ENCODE data around the gene PGR.

Gene PGR

GRCh38 chr11:101129203-101129943, at the start of gene PGR:
TSS of gene PGR (minus strand) at chr11:101129813. CDS start at chr11:101129070, 743 bp downstream.
- no peak for DNase-seq

GRCh38 chr11:101176381-101176780, 46.8 kb upstream of the PGR start:
- no peak for DNase-seq

DNA sequence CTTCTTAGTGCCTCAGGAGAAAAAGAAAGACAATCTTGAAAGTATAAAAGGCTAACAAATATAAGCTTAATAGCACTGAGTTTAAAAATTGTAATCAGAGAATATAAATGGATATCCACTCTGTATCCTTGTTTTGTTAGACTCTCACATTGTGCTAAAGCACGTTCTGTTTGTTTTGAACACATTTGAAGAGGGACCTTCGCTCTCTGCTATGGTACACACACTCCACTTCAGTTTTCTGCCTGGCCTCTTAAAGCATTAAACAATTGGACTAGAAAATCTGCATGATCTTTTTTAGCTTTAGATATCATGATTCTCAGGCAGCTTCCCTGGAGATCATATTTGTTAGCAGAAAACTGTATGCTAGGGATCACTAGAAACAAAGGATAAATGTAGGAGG, 40.3 kb upstream of the PGR start:
- no peak for DNase-seq

DNA sequence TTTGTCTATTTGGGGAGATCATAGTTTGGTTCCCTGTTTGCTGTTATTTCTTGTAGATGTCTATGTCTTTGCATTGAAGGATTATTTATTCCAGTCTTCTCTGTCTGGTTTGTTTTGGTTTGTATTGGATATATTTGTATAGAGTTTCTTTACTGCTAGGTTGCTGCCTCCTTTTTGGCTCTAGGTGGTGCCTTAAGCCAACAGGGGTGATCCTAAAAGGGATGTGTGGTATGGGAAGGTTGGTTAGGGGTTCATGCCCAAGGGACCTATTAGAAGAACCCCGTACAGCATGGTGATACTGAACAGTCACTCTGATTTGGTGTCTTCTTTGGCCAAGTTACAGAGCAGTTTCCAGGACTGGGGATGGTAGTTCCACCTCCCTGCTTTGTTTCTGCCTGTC, 36.4 kb upstream of the PGR start:
- DNase-seq: no peak

DNA sequence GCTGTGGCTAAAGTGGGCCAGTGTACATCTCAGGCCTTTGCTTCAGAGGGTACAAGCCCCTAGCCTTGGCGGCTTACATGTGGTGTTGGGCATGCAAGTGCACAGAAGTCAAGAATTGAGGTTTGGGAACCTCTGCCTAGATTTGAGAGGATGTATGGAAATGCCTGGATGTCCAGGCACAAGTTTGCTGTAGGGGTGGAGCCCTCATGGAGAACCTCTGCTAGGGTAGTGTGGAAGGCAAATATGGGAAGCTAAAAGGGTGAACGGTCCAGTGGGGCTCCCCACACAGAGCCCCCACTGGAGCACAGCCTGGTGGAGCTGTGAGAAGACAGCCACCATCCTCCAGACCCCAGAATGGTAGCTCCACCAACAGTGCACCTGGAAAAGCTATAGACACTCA, 28.5 kb upstream of the PGR start:
- no peak for DNase-seq

- no peak for DNase-seq
These were observed 8.8 kb upstream of the PGR start for GRCh38 chr11:101138245-101138930.

DNA sequence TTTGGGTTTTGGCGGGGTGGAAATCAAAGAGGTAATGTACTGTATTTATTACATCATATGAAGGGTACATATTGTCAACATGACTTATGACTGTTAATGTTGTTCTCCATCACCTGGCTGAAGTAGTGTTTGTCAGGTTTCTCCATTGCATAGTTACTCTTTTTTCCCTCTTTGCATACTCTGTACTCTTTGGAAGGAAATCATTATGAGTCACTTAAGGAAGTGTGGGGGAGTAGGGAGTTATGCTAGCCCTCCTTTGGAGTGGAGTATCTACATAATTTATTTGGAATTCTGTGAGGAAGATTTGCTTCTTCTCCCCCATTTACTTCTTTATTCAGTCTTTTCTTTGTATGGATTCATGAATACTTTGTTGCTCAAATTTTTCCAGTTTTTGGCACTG, 3.6 kb upstream of the PGR start:
- no peak for DNase-seq

- DNase-seq: no peak
These were observed 926 bp downstream of the PGR start for GRCh38 chr11:101128571-101129202.

GRCh38 chr11:101127699-101128570, 1.7 kb downstream of the PGR start:
- DNase-seq: no peak

DNA sequence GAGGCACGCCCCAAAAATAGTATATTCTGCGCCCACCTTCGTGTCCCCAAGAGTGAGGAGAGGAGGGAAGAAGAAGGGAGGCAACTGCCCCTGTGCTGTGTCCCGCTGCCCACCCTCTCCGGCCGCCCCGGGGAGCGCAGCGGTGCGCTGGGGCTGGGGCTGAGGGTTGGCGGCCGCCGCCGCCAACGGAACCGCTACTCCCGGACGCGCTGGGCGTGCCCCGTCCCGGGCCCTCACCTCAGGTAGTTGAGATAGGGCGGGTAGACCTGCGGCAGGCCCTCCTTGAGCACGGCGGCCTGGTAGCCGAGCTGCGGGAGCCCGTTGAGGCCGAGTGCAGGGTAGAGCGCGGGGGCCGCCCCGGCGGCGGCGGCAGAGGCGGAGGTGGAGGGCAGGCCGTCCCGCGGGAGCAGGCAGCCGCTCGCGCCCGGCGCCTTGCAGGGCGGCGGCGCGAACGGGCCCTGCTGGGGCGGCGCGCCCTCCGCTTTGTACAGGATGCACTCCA, 2.4 kb downstream of the PGR start:
- no peak for DNase-seq

DNA sequence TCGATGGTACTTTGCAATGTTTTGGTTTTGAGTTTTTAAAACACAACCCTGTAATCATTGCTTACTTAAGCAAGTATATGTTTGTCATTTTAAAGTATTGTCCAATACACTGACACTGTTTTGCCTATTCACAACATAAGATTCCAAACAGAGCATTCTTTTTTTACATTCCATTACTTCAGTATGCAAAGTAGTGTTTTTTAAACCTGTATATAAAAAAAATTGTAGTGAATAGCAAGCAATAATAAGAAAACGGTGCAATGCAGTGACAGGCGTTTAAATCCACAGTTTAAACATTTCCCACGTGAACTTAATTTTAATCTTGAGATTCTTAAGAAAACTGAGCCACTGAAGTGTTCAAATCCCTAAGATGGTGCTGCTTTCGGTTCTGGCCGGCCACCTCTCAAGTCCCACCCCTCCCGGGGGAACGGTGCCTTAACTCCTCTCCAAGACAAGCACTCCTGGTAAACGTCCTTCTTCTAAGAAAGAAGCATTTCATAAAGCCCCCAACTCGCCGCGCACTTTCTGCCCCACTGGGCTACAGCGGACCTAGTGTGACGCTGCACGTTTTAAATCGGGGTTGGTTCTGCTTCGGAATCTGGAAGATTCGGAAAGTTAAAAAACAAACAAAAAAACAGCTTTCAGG, 2.9 kb downstream of the PGR start:
- DNase-seq: no peak

DNA sequence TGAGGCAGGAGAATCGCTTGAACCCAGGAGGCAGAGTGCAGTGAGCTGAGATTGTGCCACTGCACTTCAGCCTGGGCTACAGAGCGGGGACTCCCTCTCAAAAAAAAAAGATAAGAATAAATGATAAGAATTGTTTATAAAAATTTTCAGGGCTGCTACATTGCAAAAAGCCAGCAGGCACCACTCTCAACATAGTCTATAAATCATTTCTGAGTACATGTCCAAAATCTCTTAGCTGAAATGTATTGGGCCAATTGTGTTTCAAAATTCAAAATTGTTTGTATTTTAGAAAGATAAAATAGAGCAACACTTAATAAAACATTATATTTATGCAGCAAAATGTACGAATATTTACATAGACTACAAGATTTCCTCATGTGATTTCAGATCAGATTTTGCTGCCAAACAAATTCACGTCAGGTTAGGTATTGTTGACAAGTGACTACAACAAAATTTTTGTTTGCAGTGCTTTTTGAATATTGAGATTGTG, 13.9 kb downstream of the PGR start:
- DNase-seq: no peak

DNA sequence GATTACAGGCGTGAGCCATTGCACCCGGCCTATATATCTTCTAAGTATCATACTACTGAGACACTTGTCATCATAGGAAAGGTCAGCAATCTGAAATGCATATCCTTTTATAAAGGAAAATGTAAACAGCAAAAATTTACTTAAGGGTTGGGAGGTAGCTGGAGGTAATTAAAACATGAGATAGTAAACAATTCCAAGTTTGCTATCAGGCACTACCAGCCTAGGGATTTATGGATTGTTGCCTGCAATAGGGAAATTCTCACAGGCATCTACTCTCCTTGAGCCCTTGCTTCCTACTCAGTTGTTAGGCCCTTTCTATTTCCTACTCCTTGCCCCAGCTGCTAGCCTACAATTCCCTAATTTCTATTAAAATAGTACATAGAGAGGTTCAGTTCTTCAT, 16.1 kb downstream of the PGR start:
- DNase-seq: no peak

DNA sequence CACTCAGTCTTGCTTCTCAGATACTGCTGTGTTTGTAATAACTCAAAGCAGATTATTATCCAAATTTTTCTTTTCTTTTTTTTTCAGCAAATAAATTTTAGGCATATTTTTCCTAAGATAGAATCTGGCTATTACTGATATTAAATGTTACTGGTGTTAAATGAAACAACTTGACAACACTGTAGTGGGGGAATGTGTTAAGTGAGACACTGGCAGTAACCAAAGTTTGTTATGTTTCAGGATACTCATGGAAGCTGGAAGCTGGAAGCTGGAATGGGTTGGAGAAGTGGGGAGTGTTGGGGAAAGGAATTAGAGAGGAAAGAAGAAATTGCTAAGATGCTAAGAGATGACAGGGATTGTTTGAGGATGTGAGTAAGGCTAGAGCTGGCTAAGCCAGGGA, 24.9 kb downstream of the PGR start:
- no peak for DNase-seq

- DNase-seq: no peak
These were observed 26.2 kb downstream of the PGR start for GRCh38 chr11:101103433-101103832.

- DNase-seq: no peak
These were observed 29.0 kb downstream of the PGR start for GRCh38 chr11:101100601-101101000.

DNA sequence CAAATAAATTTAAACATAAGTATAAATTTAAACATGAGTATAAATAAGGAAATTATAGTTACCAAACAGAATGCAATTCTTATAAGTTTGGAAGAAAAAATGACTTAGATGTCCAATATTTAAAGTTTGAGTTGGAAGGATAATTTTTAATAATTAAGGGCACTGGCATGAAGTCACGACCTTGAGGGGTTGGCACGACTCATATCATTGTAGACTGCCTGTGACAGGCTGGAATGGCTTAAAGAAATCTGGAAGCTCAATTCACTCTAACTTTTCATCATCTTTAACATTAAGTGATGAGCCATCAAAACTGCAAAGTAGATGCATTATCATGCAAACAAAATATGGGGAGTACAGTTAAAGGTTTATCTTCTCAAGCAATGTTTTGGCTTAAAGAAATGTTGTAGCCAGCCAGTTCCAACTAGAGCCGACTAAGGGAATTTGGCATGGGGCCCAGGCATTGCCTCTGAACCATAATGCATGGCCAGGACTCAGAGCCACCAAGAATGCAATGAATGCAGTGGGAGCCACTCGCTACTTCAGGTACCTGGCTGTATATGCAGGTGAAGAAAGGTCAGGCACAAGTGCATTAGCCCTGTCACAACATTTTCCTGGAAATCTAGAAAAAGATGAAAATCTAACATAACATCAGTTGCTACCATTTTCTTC, 33.4 kb downstream of the PGR start:
- no peak for DNase-seq

DNA sequence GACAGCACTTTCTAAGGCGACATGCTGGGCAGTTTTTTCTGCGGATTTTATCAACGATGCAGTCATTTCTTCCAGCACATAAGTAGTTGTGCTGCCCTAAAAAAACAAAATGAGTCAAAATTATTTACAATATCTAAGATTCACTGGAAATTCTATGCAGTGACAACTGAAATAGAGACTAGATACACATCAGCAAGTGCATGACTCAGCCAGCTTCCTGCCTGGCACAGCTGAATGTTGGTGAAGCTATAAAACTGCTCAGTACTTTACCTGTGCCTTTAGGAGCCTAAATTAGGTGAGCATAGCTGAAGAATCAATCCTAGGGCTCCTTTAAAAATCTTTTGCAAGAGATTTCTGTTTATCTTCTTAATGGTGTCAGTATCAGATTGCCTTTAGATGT, 37.8 kb downstream of the PGR start:
- no peak for DNase-seq

DNA sequence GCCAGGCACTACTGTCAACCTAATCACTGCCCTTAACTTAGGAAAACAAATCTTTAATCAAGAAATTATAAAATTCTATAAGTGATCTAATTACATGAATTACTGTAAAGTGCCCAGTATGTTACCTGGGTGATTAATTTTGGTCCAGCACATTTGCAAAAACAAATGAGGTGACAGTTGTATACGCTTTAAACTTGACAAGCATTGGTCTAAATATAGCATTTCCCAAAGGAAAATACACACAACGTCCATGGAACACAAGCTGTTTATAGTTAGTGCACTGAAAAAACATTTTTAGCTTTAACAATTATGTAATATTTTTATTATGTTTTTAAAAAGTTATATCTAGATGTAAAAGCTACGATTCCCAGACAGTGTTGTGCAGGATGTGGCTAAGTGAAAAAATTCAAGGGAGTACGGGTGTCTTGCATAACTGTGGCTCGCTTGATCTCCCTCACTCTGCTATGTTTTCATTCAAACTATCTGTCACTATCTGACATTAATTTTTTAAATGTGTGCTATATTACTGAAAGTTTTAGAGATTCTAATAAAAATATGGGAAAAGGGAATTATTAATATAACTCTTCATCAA, 38.8 kb downstream of the PGR start:
- no peak for DNase-seq

DNA sequence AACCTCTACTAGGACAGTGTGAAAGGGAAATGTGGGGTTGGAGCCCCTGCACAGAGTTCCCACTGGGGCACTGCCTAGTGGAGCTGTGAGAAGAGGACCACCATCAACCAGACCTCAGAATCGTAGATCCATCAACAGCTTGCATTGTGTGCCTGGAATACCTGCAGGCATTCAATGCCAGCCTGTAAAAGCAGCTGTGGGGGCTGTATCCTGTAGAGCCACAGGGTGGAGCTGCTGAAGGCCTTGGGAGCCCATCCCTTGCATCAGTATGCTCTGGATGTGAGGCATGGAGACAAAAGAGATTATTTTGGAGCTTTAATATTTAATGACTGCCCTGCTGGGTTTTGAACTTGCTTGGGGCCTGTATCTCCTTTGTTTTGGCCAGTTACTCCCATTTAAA, 46.3 kb downstream of the PGR start:
- no peak for DNase-seq

GRCh38 chr11:101082813-101083212, 46.8 kb downstream of the PGR start:
- DNase-seq: no peak

Measured in AML-193 (cell line).